Thoracic aorta (tissue), 2 donors: ENCODE measurements around the gene PTS. TPM values are rescaled to one million over a fixed set of nuclear protein-coding genes. Genes with fewer than 3 reads are reported as not detected.
A peak's percentile ranks its signal among the peaks of the same experiment; 100 is the strongest.

Source experiments
- ATAC-seq: fragments of 150-250 bp; one replicate; pipeline ENCODE4 v1.8.0; 2017; ENCODE audit warnings: low read depth; ENCODE audit not compliant: insufficient number of reproducible peaks, low FRiP score
- DNase-seq: peaks from one replicate; pipeline ENCODE4 v3.0.0-alpha.2; 2020; ENCODE audit warnings: low spot score
- H3K27ac ChIP-seq, 2 donors: fragments of 200-600 bp; sonication (generic); 1 replicate in 1 of 2; 2 replicates in 1 of 2; pipeline ENCODE4 v1.5.1; 2016; ENCODE audit warnings: mild to moderate bottlenecking in 2 of 2, moderate library complexity in 2 of 2
- H3K27me3 ChIP-seq: fragments of 200-600 bp; sonication (generic); replicated peaks from 2 replicates; pipeline ENCODE4 v1.6.0; 2016; ENCODE audit warnings: mild to moderate bottlenecking; ENCODE audit not compliant: insufficient read depth
- H3K36me3 ChIP-seq: fragments of 200-600 bp; sonication (generic); one replicate; pipeline ENCODE4 v1.5.1; 2016
- H3K4me1 ChIP-seq, 2 donors: fragments of 200-600 bp; sonication (generic); 1 replicate in 1 of 2; 2 replicates in 1 of 2; pipeline versions ENCODE4 v1.5.1 to v1.6.0; 2016; ENCODE audit warnings: low read depth in 2 of 2, mild to moderate bottlenecking in 1 of 2; ENCODE audit not compliant: control insufficient read depth in 1 of 2
- H3K4me3 ChIP-seq: fragments of 200-600 bp; sonication (generic); 2 replicates; pipeline ENCODE4 v1.5.1; 2016; ENCODE audit warnings: mild to moderate bottlenecking
- H3K9me3 ChIP-seq: fragments of 200-600 bp; sonication (generic); 2 replicates; pipeline ENCODE4 v1.5.1; 2016
- CTCF ChIP-seq: fragments of 200-600 bp; sonication (generic); IDR thresholded peaks from one replicate; pipeline ENCODE4 v1.5.1; 2019; ENCODE audit warnings: antibody characterized with exemption
- total RNA-seq, 2 donors: library from RNA; depleted of rRNA; stranded (reverse); fragments of >200 nt; gene quantifications; one replicate each; pipeline versions ENCODE4 v1.1.0 to v1.2.3, GENCODE V29; 2016

PTS gene
- total RNA-seq, 2 donors from 2014 or later: 22.1 to 27.3 TPM

- no peak overlapping the region for H3K4me3 ChIP-seq
- ATAC-seq: no peak
- H3K9me3 ChIP-seq: no peaks in the 10 kb centered on the region
- DNase-seq: no peak
- TF ChIP-seq CTCF: no peak
- H3K27me3 ChIP-seq: no peaks in the 10 kb centered on the region
- H3K27ac ChIP-seq: no peak overlapping the region
- no peaks in the 10 kb centered on the region for H3K36me3 ChIP-seq
- H3K4me1 ChIP-seq: peaks cover 0 to 7% of the 10 kb centered on the region in 2 donors
Observed at GRCh38 chr11:112221274-112221835, 4.9 kb upstream of the PTS start.

- H3K27me3 ChIP-seq: no peaks in the 10 kb centered on the region
- H3K36me3 ChIP-seq: no peaks in the 10 kb centered on the region
- H3K9me3 ChIP-seq: no peaks in the 10 kb centered on the region
- no peak overlapping the region for H3K4me3 ChIP-seq
- peaks cover 3 to 12% of the 10 kb centered on the region in 2 donors for H3K4me1 ChIP-seq
- no peak for DNase-seq
- no peak for ATAC-seq
- no peak overlapping the region for H3K27ac ChIP-seq
- TF ChIP-seq CTCF: no peak
Observed at GRCh38 chr11:112222303-112222702, 3.9 kb upstream of the PTS start.

GRCh38 chr11:112223121-112223520 is 3.1 kb upstream of the PTS start:
- H3K4me1 ChIP-seq: peaks cover 9 to 20% of the 10 kb centered on the region in 2 donors
- H3K27me3 ChIP-seq: no peaks in the 10 kb centered on the region
- no peaks in the 10 kb centered on the region for H3K9me3 ChIP-seq
- H3K27ac ChIP-seq: no peak overlapping the region
- DNase-seq: no peak
- ATAC-seq: no peak
- H3K36me3 ChIP-seq: no peaks in the 10 kb centered on the region
- no peak overlapping the region for H3K4me3 ChIP-seq
- TF ChIP-seq CTCF: no peak

GRCh38 chr11:112223754-112224532 is 2.3 kb upstream of the PTS start:
- H3K27me3 ChIP-seq: no peaks in the 10 kb centered on the region
- DNase-seq (no peak), ATAC-seq (no peak)
- no peak for TF ChIP-seq CTCF
- no peaks in the 10 kb centered on the region for H3K9me3 ChIP-seq
- H3K27ac ChIP-seq: no peak overlapping the region
- H3K4me3 ChIP-seq: no peak overlapping the region
- H3K36me3 ChIP-seq: no peaks in the 10 kb centered on the region
- H3K4me1 ChIP-seq: peaks cover 9 to 25% of the 10 kb centered on the region in 2 donors

GRCh38 chr11:112225753-112226061 is 521 bp upstream of the PTS start:
- no peak for TF ChIP-seq CTCF

More at GRCh38 chr11:112225753-112226061, 521 bp upstream of the PTS start:
- ATAC-seq (no peak), DNase-seq (peak; percentile 46)
- no peaks in the 10 kb centered on the region for H3K36me3 ChIP-seq
- H3K27me3 ChIP-seq: no peaks in the 10 kb centered on the region
- no peaks in the 10 kb centered on the region for H3K9me3 ChIP-seq
- H3K27ac ChIP-seq: peak overlapping the region; percentile 99 to 100
- peaks cover 9 to 25% of the 10 kb centered on the region in 2 donors for H3K4me1 ChIP-seq
- H3K4me3 ChIP-seq: peak overlapping the region; percentile 80
